ENCODE measurements around the gene PLOD3. TPM values are rescaled to one million over a fixed set of nuclear protein-coding genes. Genes with fewer than 3 reads are reported as not detected.

Gene PLOD3
- total RNA-seq, 1 donor from 2014 or later, result 86.9 TPM

DNA sequence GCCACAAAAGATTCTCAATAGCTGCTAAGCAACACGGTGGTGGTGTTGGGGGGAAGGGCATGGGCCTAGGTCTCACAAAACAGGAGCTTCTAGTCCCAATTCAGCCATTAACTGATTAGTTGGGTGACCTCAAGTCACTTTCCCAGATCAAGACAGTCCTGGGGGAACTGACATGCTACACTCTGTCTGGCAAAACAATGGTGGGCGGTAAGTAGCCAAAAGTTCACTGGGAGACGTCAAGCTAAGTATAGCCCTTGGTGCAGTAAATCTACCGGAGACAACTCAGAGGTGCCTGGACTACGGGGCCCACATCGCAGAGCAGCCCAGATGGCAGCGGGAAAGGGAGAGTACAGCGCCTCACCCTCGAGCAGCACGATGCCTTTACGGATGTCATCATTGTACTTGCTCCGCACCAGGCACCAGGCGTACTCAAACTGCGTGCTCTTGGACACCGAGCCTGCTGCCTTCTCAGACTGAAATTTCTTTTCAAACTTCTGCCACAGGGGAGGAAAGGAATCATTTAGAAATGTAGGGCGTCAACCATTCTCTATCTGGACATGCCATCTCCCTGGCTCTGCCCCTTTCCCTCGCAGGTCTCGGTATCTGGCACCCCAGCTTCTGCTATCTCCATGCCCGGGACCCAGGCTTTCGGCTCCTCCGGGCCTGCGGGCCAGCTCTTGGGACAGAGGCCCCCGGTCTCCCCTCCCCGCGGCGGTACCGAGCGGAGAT lies 26.4 kb upstream of the PLOD3 start:
- Mint-ChIP-seq H3K27me3 (ENCODE audit: low read depth) (no peaks in the 10 kb centered on the region), H3K27ac (ENCODE audit: unreplicated experiment) (peak overlapping the region; percentile 57), H3K9me3 (no peaks in the 10 kb centered on the region), H3K4me3 (peak overlapping the region; percentile 95), H3K4me1 (peaks cover 17% of the 10 kb centered on the region), H3K36me3 (ENCODE audit: low read depth) (peaks cover 4% of the 10 kb centered on the region)
- TF ChIP-seq, protein P1, sequence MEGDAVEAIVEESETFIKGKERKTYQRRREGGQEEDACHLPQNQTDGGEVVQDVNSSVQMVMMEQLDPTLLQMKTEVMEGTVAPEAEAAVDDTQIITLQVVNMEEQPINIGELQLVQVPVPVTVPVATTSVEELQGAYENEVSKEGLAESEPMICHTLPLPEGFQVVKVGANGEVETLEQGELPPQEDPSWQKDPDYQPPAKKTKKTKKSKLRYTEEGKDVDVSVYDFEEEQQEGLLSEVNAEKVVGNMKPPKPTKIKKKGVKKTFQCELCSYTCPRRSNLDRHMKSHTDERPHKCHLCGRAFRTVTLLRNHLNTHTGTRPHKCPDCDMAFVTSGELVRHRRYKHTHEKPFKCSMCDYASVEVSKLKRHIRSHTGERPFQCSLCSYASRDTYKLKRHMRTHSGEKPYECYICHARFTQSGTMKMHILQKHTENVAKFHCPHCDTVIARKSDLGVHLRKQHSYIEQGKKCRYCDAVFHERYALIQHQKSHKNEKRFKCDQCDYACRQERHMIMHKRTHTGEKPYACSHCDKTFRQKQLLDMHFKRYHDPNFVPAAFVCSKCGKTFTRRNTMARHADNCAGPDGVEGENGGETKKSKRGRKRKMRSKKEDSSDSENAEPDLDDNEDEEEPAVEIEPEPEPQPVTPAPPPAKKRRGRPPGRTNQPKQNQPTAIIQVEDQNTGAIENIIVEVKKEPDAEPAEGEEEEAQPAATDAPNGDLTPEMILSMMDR (conservative IDR thresholded peaks at IDR 0.05), result no peak
- no peak for DNase-seq (ENCODE audit: low read depth, low spot score)

DNA sequence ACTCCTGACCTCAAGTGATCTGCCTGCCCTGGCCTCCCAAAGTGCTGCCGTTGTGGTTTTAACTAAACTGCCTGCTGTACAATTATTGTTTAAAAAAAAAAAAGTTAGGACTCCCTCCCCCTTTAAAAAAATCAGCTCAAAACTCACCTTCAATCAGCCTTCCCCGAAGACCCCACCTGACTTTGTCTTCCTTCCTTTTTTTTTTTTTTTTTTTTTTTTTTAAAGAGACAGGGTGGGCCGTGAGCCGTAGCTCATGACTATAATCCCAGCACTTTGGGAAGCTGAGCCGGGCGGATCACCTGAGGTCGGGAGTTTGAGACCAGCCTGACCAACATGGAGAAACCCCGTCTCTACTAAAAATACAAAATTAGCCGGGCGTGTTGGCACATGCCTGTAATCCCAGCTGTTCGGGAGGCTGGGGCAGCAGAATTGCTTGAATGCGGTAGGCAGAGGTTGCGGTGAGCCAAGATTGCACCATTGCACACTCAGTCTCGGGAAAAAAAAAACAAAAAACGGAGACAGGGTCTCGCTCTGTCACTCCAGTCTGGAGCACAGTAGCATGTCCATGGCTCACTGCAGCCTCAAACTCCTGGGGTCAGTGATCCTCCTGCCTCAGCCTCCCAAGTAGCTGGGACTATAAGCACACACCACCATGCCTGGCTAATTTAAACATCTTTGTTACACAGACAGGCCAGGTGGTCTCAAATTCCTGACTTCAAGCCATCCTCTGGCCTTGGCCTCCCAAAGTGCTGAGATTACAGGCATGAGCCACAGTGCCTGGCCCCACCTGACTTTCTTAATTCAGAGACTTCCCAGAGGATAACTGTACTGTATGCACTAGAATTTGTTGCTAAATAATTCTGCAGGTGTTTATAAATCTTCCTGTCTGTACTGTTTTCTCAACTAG lies 24.3 kb upstream of the PLOD3 start:
- Mint-ChIP-seq H3K9me3 (no peaks in the 10 kb centered on the region), H3K27ac (ENCODE audit: unreplicated experiment) (no peak overlapping the region)

DNA sequence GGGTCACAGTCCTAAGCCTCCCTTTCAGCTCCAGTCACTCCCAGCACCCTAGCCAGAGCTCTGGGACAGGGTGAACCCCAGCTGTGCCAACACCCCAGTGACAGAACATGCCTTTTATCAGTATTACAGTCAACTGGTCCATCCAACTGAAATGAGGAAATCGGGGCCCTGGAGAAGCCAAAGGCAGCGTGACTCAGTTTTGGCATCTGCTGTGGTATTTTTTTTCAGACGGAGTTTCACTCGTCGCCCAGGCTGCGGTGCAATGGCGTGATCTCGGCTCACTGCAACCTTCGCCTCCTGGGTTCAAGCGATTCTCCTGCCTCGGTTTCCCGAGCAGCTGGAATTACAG lies 23.6 kb upstream of the PLOD3 start:
- H3K9me3 Mint-ChIP-seq, result no peaks in the 10 kb centered on the region
- H3K27ac Mint-ChIP-seq (ENCODE audit: unreplicated experiment), result no peak overlapping the region
- TF ChIP-seq, protein P1 (conservative IDR thresholded peaks at IDR 0.05), result no peak
- H3K27me3 Mint-ChIP-seq (ENCODE audit: low read depth), result no peaks in the 10 kb centered on the region
- H3K4me3 Mint-ChIP-seq, result no peak overlapping the region
- no peaks in the 10 kb centered on the region for H3K36me3 Mint-ChIP-seq (ENCODE audit: low read depth)
- DNase-seq (ENCODE audit: low read depth, low spot score), result no peak
- H3K4me1 Mint-ChIP-seq, result peaks cover 17% of the 10 kb centered on the region

More for the DNA sequence above, 24.3 kb upstream of the PLOD3 start:
- no peak for DNase-seq (ENCODE audit: low read depth, low spot score)
- Mint-ChIP-seq H3K36me3 (ENCODE audit: low read depth) (no peaks in the 10 kb centered on the region), H3K4me3 (peak overlapping the region; percentile 38), H3K4me1 (peaks cover 17% of the 10 kb centered on the region), H3K27me3 (ENCODE audit: low read depth) (no peaks in the 10 kb centered on the region)
- TF ChIP-seq, protein P1 (conservative IDR thresholded peaks at IDR 0.05), result no peak

DNA sequence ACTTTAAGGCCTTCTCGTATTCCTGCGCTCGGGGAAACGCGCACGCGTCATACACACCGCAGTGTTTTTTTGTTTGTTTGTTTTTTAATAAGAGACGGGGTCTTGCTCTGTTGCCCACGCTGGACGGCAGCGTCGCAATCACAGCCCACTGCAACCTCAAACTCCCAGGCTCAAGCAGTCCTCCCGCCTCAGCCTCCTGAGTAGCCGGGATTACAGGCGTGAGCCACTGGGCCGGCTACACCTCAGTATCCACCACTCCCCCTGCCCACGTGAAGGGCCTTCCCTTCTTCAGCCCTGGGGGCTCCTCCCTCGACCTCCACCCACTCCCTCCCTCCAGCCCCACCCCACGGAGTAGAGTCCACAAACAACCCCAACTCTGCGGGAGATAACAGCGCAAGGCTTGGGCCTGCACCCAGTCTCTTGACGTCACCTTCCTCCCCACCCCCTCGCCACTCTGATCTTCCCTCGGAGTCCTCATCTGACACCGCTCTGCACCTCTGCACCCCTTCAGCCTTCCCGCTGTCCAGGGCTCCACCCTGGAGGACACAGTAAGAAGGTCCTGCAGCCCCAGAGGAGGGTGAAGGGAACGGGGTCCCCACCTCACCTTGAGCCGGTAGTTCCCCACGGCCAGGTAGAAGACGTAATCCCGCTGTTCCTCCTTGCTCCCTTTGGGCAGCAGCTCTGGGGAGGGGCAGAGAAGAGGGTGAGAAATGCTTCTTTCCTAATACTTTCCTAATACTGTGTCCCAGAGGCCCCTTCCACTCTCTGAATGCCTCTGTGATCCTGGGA lies 23.0 kb upstream of the PLOD3 start:
- TF ChIP-seq, protein P1 (conservative IDR thresholded peaks at IDR 0.05), result no peak
- Mint-ChIP-seq H3K4me1 (peaks cover 14% of the 10 kb centered on the region), H3K27me3 (ENCODE audit: low read depth) (no peaks in the 10 kb centered on the region), H3K36me3 (ENCODE audit: low read depth) (no peaks in the 10 kb centered on the region), H3K4me3 (peak overlapping the region; percentile 47), H3K9me3 (no peaks in the 10 kb centered on the region), H3K27ac (ENCODE audit: unreplicated experiment) (no peak overlapping the region)
- no peak for DNase-seq (ENCODE audit: low read depth, low spot score)

DNA sequence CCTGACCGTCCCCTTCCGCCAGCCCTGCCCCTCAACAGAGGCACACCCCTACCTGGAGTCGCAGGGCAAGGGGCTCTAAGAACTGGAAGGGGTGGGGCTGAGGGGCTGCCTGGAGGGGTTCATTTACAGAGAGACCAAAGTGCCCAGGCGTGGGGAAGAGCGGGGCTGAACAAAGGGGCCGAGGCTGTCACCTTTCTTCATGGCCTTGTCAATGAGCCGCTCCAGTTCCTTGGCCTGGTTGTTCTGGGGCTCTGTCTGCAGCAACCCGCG lies 22.5 kb upstream of the PLOD3 start:
- DNase-seq (ENCODE audit: low read depth, low spot score), result no peak
- Mint-ChIP-seq H3K9me3 (no peaks in the 10 kb centered on the region), H3K4me3 (peak overlapping the region; percentile 47), H3K4me1 (peaks cover 9% of the 10 kb centered on the region), H3K27ac (ENCODE audit: unreplicated experiment) (no peak overlapping the region), H3K27me3 (ENCODE audit: low read depth) (peaks cover 2% of the 10 kb centered on the region), H3K36me3 (ENCODE audit: low read depth) (no peaks in the 10 kb centered on the region)
- TF ChIP-seq, protein P1 (conservative IDR thresholded peaks at IDR 0.05), result no peak
